Peyer's patch (tissue), 4 donors: Measurements from ENCODE around the gene EMILIN2.
"Not testable (repeated sequence)": the region's sequence is repeated elsewhere in the genome, so short reads cannot be mapped to it uniquely, and the experiment has no call there.

Experiments used
- CTCF ChIP-seq, 6 experiments: fragments of 450-650 bp in 4 of 6; fragments of 200-600 bp in 2 of 6; sonication (generic) in 1 of 6; IDR thresholded peaks; one replicate each; pipeline ENCODE4 v1.5.1; 2017 to 2019; ENCODE audit warnings: antibody characterized with exemption in 6 of 6, mild to moderate bottlenecking in 3 of 6, moderate library complexity in 1 of 6
- POLR2A ChIP-seq, 2 donors: fragments of 450-650 bp; IDR thresholded peaks; one replicate each; pipeline ENCODE4 v1.5.1; 2017; ENCODE audit warnings: antibody characterized with exemption in 2 of 2, mild to moderate bottlenecking in 2 of 2, moderate library complexity in 2 of 2

GRCh38 chr18:2836118-2836517 is 10.7 kb upstream of the EMILIN2 start:
- TF ChIP-seq CTCF, POLR2A (IDR thresholded peaks at IDR 0.05): not testable (repeated sequence)
